ENCODE measurements around the gene DIS3L2. TPM values are rescaled to one million over a fixed set of nuclear protein-coding genes. Genes with fewer than 3 reads are reported as not detected.
"Not testable (repeated sequence)": the region's sequence is repeated elsewhere in the genome, so short reads cannot be mapped to it uniquely, and the experiment has no call there.

DIS3L2 gene
- total RNA-seq, 1 donor from 2014 or later, result 30.2 TPM

GRCh38 chr2:232331641-232332040 is 370.1 kb downstream of the DIS3L2 start:
- H3K9me3 Mint-ChIP-seq; H3K27ac Mint-ChIP-seq; intact Hi-C loops (cut with micrococcal nuclease): not testable (repeated sequence)

GRCh38 chr2:232332244-232332939 is 370.9 kb downstream of the DIS3L2 start:
- H3K27me3 Mint-ChIP-seq (ENCODE audit: low read depth); H3K36me3 Mint-ChIP-seq (ENCODE audit: low read depth); H3K4me1 Mint-ChIP-seq (ENCODE audit: low read depth); intact Hi-C loops (cut with micrococcal nuclease); DNase-seq (ENCODE audit: low spot score); H3K4me3 Mint-ChIP-seq (ENCODE audit: low read depth); H3K27ac Mint-ChIP-seq; H3K9me3 Mint-ChIP-seq: not testable (repeated sequence)

More at GRCh38 chr2:232331641-232332040, 370.1 kb downstream of the DIS3L2 start:
- not testable (repeated sequence) for H3K4me3 Mint-ChIP-seq (ENCODE audit: low read depth); H3K4me1 Mint-ChIP-seq (ENCODE audit: low read depth); H3K36me3 Mint-ChIP-seq (ENCODE audit: low read depth); DNase-seq (ENCODE audit: low spot score); H3K27me3 Mint-ChIP-seq (ENCODE audit: low read depth)

GRCh38 chr2:232332940-232333259 is 371.4 kb downstream of the DIS3L2 start:
- H3K4me1 Mint-ChIP-seq (ENCODE audit: low read depth), result no peaks in the 10 kb centered on the region
- no peaks in the 10 kb centered on the region for H3K9me3 Mint-ChIP-seq
- no peak overlapping the region for H3K27ac Mint-ChIP-seq
- H3K36me3 Mint-ChIP-seq (ENCODE audit: low read depth), result no peaks in the 10 kb centered on the region
- no peaks in the 10 kb centered on the region for H3K27me3 Mint-ChIP-seq (ENCODE audit: low read depth)
- intact Hi-C loops (cut with micrococcal nuclease), result no loop called here
- no peak for DNase-seq (ENCODE audit: low spot score)
- no peak overlapping the region for H3K4me3 Mint-ChIP-seq (ENCODE audit: low read depth)

- Mint-ChIP-seq H3K9me3 (no peaks in the 10 kb centered on the region), H3K27ac (no peak overlapping the region), H3K36me3 (ENCODE audit: low read depth) (no peaks in the 10 kb centered on the region), H3K27me3 (ENCODE audit: low read depth) (no peaks in the 10 kb centered on the region), H3K4me3 (ENCODE audit: low read depth) (no peak overlapping the region), H3K4me1 (ENCODE audit: low read depth) (no peaks in the 10 kb centered on the region)
- DNase-seq (ENCODE audit: low spot score), result no peak
- intact Hi-C loops (cut with micrococcal nuclease), result no loop called here
Observed at GRCh38 chr2:232333361-232334135, 372.0 kb downstream of the DIS3L2 start.

GRCh38 chr2:232334136-232334884 is 372.8 kb downstream of the DIS3L2 start:
- H3K9me3 Mint-ChIP-seq; H3K36me3 Mint-ChIP-seq (ENCODE audit: low read depth); DNase-seq (ENCODE audit: low spot score); H3K4me3 Mint-ChIP-seq (ENCODE audit: low read depth); H3K27ac Mint-ChIP-seq; H3K27me3 Mint-ChIP-seq (ENCODE audit: low read depth); H3K4me1 Mint-ChIP-seq (ENCODE audit: low read depth); intact Hi-C loops (cut with micrococcal nuclease): not testable (repeated sequence)

GRCh38 chr2:232334885-232335205 is 373.3 kb downstream of the DIS3L2 start:
- H3K36me3 Mint-ChIP-seq (ENCODE audit: low read depth); H3K4me3 Mint-ChIP-seq (ENCODE audit: low read depth); DNase-seq (ENCODE audit: low spot score); intact Hi-C loops (cut with micrococcal nuclease); H3K9me3 Mint-ChIP-seq; H3K27ac Mint-ChIP-seq; H3K27me3 Mint-ChIP-seq (ENCODE audit: low read depth); H3K4me1 Mint-ChIP-seq (ENCODE audit: low read depth): not testable (repeated sequence)

GRCh38 chr2:232335206-232335858 is 373.8 kb downstream of the DIS3L2 start:
- H3K36me3 Mint-ChIP-seq (ENCODE audit: low read depth); H3K27me3 Mint-ChIP-seq (ENCODE audit: low read depth); intact Hi-C loops (cut with micrococcal nuclease); DNase-seq (ENCODE audit: low spot score); H3K9me3 Mint-ChIP-seq; H3K27ac Mint-ChIP-seq; H3K4me3 Mint-ChIP-seq (ENCODE audit: low read depth); H3K4me1 Mint-ChIP-seq (ENCODE audit: low read depth): not testable (repeated sequence)

GRCh38 chr2:232335859-232336215 is 374.3 kb downstream of the DIS3L2 start:
- intact Hi-C loops (cut with micrococcal nuclease), result no loop called here
- Mint-ChIP-seq H3K4me3 (ENCODE audit: low read depth) (no peak overlapping the region), H3K27me3 (ENCODE audit: low read depth) (no peaks in the 10 kb centered on the region), H3K4me1 (ENCODE audit: low read depth) (no peaks in the 10 kb centered on the region), H3K9me3 (no peaks in the 10 kb centered on the region), H3K36me3 (ENCODE audit: low read depth) (no peaks in the 10 kb centered on the region), H3K27ac (no peak overlapping the region)
- no peak for DNase-seq (ENCODE audit: low spot score)

- Mint-ChIP-seq H3K36me3 (ENCODE audit: low read depth) (no peaks in the 10 kb centered on the region), H3K9me3 (no peaks in the 10 kb centered on the region), H3K4me3 (ENCODE audit: low read depth) (no peak overlapping the region), H3K27ac (no peak overlapping the region), H3K4me1 (ENCODE audit: low read depth) (no peaks in the 10 kb centered on the region), H3K27me3 (ENCODE audit: low read depth) (no peaks in the 10 kb centered on the region)
- intact Hi-C loops (cut with micrococcal nuclease), result no loop called here
- no peak for DNase-seq (ENCODE audit: low spot score)
Observed at GRCh38 chr2:232336241-232336736, 374.8 kb downstream of the DIS3L2 start.

GRCh38 chr2:232336981-232337720 is 375.6 kb downstream of the DIS3L2 start:
- Mint-ChIP-seq H3K27me3 (ENCODE audit: low read depth) (no peaks in the 10 kb centered on the region), H3K4me3 (ENCODE audit: low read depth) (no peak overlapping the region), H3K4me1 (ENCODE audit: low read depth) (no peaks in the 10 kb centered on the region), H3K36me3 (ENCODE audit: low read depth) (no peaks in the 10 kb centered on the region), H3K9me3 (no peaks in the 10 kb centered on the region), H3K27ac (no peak overlapping the region)
- intact Hi-C loops (cut with micrococcal nuclease), result no loop called here
- no peak for DNase-seq (ENCODE audit: low spot score)

- H3K4me3 Mint-ChIP-seq (ENCODE audit: low read depth); H3K4me1 Mint-ChIP-seq (ENCODE audit: low read depth); intact Hi-C loops (cut with micrococcal nuclease); DNase-seq (ENCODE audit: low spot score); H3K9me3 Mint-ChIP-seq; H3K36me3 Mint-ChIP-seq (ENCODE audit: low read depth); H3K27me3 Mint-ChIP-seq (ENCODE audit: low read depth); H3K27ac Mint-ChIP-seq: not testable (repeated sequence)
Observed at GRCh38 chr2:232338094-232338758, 376.7 kb downstream of the DIS3L2 start.

- Mint-ChIP-seq H3K36me3 (ENCODE audit: low read depth) (no peaks in the 10 kb centered on the region), H3K27ac (no peak overlapping the region), H3K4me1 (ENCODE audit: low read depth) (no peaks in the 10 kb centered on the region), H3K9me3 (no peaks in the 10 kb centered on the region), H3K4me3 (ENCODE audit: low read depth) (no peak overlapping the region), H3K27me3 (ENCODE audit: low read depth) (peaks cover 3% of the 10 kb centered on the region)
- intact Hi-C loops (cut with micrococcal nuclease), result no loop called here
- no peak for DNase-seq (ENCODE audit: low spot score)
Observed at GRCh38 chr2:232338759-232339106, 377.2 kb downstream of the DIS3L2 start.

Measured in activated T-helper 2 cell treated with anti-CD3 and anti-CD28 coated beads, Interferon-gamma antibody, Interleukin-2, Interleukin-4, amounts not matched to agents 10 μg/mL and 5 μg/mL and 100 μg/mL, durations not matched to agents 14 hours and 24 hours and 36 hours (primary cell).